Stimulated activated memory B cell treated with anti-CD40 and anti-IgM and Interleukin-4, amounts not matched to agents 10 μg/mL and 1 μg/mL and 100 μg/mL, for 72 hours (primary cell): Measurements from ENCODE around the gene FAM117A.

Experiments
- ATAC-seq: fragments of 150-1000 bp; cut with Tn5 transposase; 2 replicates; pipeline ENCODE4 v1.10.0; 2021
- H3K27ac Mint-ChIP-seq: one replicate; pipeline ENCODE4 v1.8.0; 2022; ENCODE audit warnings: mild to moderate bottlenecking, mixed read lengths
- H3K27me3 Mint-ChIP-seq: one replicate; pipeline ENCODE4 v1.8.0; 2022; ENCODE audit warnings: mixed read lengths
- H3K36me3 Mint-ChIP-seq: one replicate; pipeline ENCODE4 v1.8.0; 2022; ENCODE audit warnings: mixed read lengths
- H3K4me1 Mint-ChIP-seq: one replicate; pipeline ENCODE4 v1.8.0; 2022; ENCODE audit warnings: mixed read lengths
- H3K4me3 Mint-ChIP-seq: one replicate; pipeline ENCODE4 v1.8.0; 2022; ENCODE audit warnings: mild to moderate bottlenecking, moderate library complexity, mixed read lengths
- H3K9me3 Mint-ChIP-seq: one replicate; pipeline ENCODE4 v1.8.0; 2022; ENCODE audit warnings: mixed read lengths

FAM117A gene

DNA sequence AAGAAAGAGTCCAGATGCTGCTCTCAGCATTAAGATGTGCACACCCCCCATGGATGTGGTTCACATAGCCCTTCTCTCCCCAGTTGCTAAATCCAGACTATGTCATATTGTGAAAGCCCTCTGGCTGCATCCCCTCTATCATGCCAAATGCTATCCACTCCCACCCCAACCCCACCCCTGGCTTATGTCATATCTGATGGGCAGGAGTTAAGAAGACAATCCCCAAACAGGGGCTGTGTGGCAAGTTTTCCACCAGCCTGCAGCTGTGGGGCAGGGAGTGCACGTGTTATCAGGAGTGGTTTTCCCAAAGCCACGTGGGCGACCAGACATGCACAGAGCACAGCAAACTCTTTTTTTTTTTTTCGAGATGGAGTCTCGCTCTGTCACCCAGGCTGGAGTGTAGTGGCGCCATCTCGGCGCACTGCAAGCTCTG is 10.0 kb downstream of the FAM117A start:
- Mint-ChIP-seq H3K4me1 (peaks cover 75% of the 10 kb centered on the region), H3K27me3 (no peaks in the 10 kb centered on the region), H3K4me3 (no peak overlapping the region), H3K27ac (peak overlapping the region; percentile 53), H3K9me3 (no peaks in the 10 kb centered on the region), H3K36me3 (peaks cover 7% of the 10 kb centered on the region)
- no peak for ATAC-seq

DNA sequence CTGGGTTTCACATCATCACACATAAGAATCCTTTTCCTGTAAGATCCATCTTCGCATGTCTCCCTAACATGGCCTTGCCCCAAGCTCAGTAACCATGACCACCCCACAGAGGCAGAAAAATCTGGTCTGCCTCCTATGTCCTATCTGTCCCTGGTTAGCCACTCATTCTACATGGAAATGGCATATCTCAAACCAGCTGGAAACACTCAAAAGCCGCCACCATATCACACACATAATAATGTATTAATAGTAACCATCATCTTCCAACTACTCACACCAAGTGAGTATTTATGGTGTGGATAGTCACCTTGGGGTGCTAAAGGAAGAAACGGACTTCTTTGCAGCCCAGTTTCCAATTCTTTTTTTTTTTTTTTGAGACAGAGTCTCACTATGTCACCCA is 11.4 kb downstream of the FAM117A start:
- Mint-ChIP-seq H3K27me3 (no peaks in the 10 kb centered on the region), H3K27ac (peak overlapping the region; percentile 53), H3K9me3 (no peaks in the 10 kb centered on the region), H3K36me3 (peaks cover 12% of the 10 kb centered on the region), H3K4me1 (peaks cover 81% of the 10 kb centered on the region), H3K4me3 (no peak overlapping the region)
- no peak for ATAC-seq

DNA sequence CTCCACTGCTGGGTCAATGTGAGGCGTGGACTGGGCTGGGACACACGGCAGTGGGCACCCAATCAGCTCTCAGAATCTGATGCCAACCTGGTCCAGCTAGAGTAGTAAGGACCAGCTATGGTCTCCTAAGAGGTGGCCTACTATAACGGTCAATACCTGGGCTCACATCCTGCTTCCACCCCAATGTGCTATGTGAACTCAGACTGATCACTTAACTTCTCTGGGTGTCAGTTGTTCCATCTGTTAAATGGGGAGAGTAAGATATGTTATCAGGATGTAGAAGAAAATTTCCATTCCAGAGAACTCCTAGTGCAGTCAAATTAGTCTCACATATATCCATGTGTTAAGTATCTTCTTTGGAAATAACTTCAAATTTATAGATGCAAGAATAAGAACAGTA is 14.2 kb downstream of the FAM117A start:
- ATAC-seq = no peak
- Mint-ChIP-seq H3K27me3 (no peaks in the 10 kb centered on the region), H3K4me1 (peaks cover 84% of the 10 kb centered on the region), H3K9me3 (no peaks in the 10 kb centered on the region), H3K36me3 (peaks cover 15% of the 10 kb centered on the region), H3K27ac (peak overlapping the region; percentile 93), H3K4me3 (no peak overlapping the region)

DNA sequence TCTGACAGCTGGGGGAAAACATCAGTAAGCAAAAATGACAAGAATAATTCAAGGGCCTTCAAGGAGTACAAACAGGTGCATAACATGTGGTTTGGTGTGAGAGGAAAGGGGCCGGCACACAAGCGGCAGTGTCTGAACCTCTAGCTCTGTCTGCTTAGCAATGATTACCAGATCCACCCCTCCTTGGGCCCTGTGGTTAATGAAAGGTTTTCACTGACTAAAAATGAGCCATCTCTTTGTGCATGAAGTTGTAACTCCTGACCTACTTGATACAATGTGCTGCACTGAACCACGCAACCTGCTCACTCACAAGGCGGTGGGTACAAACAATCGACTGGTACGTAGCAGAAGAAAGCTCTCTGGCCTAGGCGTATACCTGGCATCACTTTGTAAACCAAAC is 15.1 kb downstream of the FAM117A start:
- H3K27me3 Mint-ChIP-seq = no peaks in the 10 kb centered on the region
- peak overlapping the region; percentile 93 for H3K27ac Mint-ChIP-seq
- peak overlapping the region; percentile 65 for H3K4me3 Mint-ChIP-seq
- peaks cover 15% of the 10 kb centered on the region for H3K36me3 Mint-ChIP-seq
- ATAC-seq = peak; percentile 90
- H3K4me1 Mint-ChIP-seq = peaks cover 78% of the 10 kb centered on the region
- H3K9me3 Mint-ChIP-seq = no peaks in the 10 kb centered on the region

DNA sequence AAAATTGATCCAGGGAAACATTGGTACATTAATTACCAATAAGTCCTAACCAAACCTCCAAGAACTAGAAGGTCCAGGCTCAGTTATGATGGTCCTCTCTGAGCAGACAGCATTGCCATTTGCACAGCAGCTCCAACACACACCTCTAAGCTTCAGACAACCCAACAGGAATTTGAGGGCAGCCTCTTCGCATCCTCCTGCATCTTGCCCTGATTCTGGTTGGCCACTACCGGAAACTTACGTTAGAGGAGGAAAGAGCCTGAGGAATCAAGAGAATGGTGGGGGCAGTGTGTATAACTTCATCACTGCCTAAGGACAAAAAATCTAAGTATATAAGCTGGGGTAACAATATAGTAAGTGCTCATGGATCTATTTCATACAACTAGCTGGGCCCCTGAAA is 15.7 kb downstream of the FAM117A start:
- peak overlapping the region; percentile 65 for H3K4me3 Mint-ChIP-seq
- no peaks in the 10 kb centered on the region for H3K9me3 Mint-ChIP-seq
- H3K27me3 Mint-ChIP-seq = no peaks in the 10 kb centered on the region
- peak overlapping the region; percentile 93 for H3K27ac Mint-ChIP-seq
- peaks cover 73% of the 10 kb centered on the region for H3K4me1 Mint-ChIP-seq
- peaks cover 15% of the 10 kb centered on the region for H3K36me3 Mint-ChIP-seq
- ATAC-seq = no peak

DNA sequence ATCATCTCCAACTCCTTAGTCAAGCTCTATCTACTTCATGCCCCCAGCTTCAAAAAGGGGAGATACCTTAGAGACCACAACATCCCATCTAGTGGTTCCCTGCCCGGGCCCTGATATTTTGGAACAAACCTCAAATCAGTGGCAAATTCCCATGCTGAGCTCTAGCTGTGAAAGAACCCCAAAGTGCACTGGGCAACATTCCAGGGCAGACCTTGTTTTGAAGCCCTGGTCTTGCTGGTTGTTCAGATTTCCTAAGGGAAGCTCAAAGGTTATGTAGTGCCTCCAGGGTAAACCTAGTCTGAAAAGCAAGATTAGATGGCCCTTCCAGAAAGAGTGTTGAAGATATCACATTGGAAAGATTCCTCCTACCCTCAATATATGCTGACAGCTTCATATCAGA is 16.3 kb downstream of the FAM117A start:
- Mint-ChIP-seq H3K4me3 (peak overlapping the region; percentile 87), H3K4me1 (peaks cover 73% of the 10 kb centered on the region), H3K9me3 (no peaks in the 10 kb centered on the region), H3K27me3 (no peaks in the 10 kb centered on the region), H3K36me3 (peaks cover 15% of the 10 kb centered on the region), H3K27ac (peak overlapping the region; percentile 93)
- ATAC-seq = no peak

DNA sequence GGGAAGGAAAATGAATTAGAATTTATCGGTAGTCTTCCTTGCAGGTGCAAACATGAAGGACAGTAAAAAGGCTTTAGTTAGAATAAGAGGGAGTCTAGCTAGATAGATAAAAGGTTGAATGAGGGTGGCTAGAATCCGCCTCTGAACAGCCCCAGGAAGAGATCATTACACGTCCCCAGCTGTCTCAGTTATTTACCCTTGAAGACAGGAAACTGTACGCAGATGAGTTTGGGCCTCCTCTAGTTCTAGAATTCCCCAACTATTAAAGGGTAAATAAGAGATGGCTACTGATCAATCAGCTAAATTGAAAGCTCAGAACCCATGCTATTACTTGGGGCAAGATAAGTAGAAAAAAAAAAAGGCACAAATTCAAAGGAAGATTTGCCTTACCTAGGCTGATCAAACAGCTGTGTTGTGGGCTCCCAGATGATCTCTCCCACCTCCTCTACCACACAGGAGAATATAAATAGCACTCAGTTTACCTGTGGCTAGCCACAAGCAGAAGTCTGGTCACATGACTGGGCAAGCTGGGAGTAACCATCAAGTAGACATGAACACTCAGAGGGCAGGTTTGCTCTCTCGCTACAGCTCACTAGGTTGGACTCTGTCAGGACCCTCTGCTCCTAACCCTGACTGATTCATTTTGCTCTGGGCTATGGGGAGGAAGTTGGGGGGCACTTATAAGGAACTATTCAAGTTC is 17.0 kb downstream of the FAM117A start:
- ATAC-seq = peak; percentile 82
- Mint-ChIP-seq H3K4me1 (peaks cover 73% of the 10 kb centered on the region), H3K27me3 (no peaks in the 10 kb centered on the region), H3K36me3 (peaks cover 15% of the 10 kb centered on the region), H3K4me3 (peak overlapping the region; percentile 87), H3K9me3 (no peaks in the 10 kb centered on the region), H3K27ac (peak overlapping the region; percentile 93)

DNA sequence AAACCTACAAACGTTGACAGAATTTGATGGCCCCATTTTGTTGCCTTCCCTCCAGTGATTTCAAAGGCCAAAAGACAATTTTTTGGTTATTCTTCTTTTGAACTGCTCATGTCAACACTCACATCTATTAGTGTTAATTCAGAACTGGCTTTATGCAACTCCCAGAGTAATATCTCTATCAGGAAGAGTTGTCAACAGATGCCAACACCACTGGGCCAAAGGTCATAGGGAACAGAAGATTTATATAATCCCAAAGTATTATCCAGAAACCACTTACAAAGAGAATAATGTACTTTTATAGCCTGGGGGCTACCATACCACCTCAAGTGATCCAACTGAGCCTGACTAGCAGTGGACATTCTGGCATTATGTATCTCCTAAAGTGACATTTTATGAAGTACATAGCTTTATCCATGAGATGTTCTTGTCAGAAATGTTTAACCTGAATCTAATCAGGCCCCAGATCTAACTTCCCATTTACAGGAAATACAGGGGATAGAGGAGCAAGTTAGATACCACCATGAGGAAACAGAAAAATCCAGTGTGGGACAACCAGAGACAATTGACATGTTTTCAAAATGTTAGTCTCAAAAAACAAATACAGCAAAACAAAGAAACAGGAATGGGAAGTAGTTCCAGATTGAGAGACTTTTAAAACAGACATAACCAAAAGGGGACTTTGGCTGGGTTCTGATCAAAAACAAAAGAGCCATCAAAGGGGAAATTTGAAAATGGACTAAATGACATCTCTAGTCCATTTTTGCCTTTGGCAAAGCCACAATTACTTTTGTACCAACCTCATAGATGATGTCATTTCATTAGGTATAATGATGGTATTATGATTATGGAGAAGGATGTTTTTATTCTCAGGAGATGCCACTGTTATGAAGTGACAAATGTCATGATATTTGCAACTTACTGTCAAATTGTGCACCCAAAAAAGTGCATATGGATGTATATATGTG is 18.5 kb downstream of the FAM117A start:
- Mint-ChIP-seq H3K9me3 (no peaks in the 10 kb centered on the region), H3K27me3 (no peaks in the 10 kb centered on the region), H3K36me3 (peaks cover 15% of the 10 kb centered on the region), H3K4me3 (peak overlapping the region; percentile 87), H3K27ac (peak overlapping the region; percentile 93), H3K4me1 (peaks cover 86% of the 10 kb centered on the region)
- ATAC-seq = no peak

DNA sequence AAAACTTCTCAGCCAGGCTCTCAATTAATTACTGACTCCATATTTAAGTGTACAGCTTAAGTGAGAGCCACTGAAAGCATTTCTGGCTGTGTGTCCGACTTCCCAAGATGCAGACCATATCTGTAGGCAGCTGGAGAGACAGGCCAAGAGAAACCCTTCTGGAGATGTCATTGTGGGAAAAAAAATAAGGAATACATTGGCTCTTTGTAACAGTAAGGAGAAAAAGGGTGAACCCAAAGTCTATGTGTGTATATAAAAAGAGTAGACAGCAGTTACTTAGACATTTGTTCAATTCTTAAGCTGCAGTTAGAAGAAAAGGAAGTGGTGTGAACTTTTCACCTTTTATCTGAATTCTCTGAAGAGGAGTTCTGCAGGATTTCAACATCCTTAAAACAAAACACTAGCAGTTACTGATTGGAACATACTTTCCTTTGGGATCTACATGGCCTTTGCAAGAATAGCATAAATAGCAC is 21.7 kb downstream of the FAM117A start:
- H3K36me3 Mint-ChIP-seq = peaks cover 16% of the 10 kb centered on the region
- H3K9me3 Mint-ChIP-seq = no peaks in the 10 kb centered on the region
- peak overlapping the region; percentile 97 for H3K27ac Mint-ChIP-seq

DNA sequence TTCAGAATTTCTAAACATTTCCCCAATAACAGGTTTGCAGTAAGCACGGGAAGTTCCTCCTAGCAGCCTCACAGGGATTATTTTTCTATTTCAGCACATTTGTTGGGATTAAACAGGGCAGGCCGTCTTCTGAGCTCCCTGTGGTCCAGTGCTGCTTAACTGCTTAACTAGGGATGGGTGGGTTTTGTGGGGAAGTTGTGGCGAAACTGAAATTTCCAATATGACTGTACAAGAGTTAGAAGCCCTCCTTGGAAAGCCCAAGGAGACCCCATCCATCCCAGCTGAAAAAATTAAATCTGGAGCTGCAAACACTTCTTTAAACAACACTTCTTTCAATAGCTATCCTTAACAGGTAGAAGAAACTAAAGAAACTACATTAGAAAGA is 22.2 kb downstream of the FAM117A start:
- H3K4me1 Mint-ChIP-seq = peaks cover 85% of the 10 kb centered on the region
- no peaks in the 10 kb centered on the region for H3K9me3 Mint-ChIP-seq
- H3K27ac Mint-ChIP-seq = peak overlapping the region; percentile 97
- no peak for ATAC-seq
- peaks cover 21% of the 10 kb centered on the region for H3K36me3 Mint-ChIP-seq
- peak overlapping the region; percentile 83 for H3K4me3 Mint-ChIP-seq
- no peaks in the 10 kb centered on the region for H3K27me3 Mint-ChIP-seq

More for the DNA sequence above, 21.7 kb downstream of the FAM117A start:
- ATAC-seq = no peak
- Mint-ChIP-seq H3K4me1 (peaks cover 85% of the 10 kb centered on the region), H3K27me3 (no peaks in the 10 kb centered on the region), H3K4me3 (peak overlapping the region; percentile 83)

DNA sequence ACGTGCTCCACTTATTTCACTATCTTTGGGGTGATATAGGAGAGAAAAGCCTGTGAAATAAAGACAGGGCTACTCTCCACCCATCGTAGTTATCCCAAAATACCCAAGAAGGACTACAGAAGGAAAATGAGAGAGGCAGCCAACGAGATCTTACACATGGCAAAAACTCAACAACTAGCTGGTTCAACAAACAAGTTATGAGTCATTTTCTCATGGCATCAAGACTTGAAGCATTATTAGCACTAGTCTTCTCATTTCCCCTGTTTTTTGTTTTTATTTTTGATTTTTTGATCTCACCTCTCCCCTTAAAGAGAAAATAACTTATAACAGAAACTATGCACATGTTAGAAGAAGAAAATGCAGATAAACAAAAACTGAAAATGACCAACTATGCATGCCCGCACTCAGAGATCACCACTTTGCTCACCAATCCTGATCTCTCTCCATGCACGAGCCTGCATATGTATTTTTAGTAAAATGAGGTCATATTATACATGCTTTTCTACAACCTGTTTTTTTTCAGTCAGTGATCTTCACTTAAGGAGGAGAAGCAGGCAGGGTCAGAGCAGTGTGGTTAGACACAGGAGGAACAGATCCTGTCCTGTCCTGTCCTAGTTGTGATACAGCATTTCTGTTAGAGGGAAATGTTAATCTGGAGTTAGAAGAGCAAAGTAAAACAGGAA is 22.8 kb downstream of the FAM117A start:
- H3K4me1 Mint-ChIP-seq = peaks cover 85% of the 10 kb centered on the region
- peak; percentile 56 for ATAC-seq

DNA sequence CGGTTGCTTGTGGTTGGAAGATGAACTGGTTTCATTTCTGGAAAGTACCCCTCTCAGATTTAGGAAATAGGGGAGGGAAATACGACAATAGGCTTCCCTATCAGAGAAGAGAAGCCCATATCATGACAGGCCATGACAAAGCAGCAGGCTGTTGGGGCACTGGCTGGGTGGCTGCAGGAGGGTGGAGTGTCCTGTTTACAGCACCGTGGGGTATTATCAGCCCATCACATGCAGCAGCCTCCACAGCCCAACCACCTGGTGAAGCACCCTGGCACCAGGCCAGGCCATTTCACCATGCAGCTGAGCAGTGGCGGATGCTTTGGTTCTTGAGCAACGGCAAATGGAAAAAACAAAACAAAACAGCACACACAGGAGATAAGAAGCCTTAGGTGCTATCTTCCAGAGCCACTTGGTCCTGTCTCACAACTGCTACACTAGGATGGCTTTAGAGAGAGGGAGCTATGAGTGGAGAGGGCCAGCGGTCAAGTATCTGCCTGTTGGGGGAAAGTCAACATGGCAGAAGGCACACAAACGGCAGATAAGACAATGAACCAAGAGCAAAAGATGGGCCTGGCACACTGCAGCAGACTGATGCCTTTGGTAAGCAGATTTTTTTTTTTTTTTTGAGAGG is 24.2 kb downstream of the FAM117A start:
- Mint-ChIP-seq H3K27ac (peak overlapping the region; percentile 97), H3K4me1 (peaks cover 74% of the 10 kb centered on the region), H3K4me3 (peak overlapping the region; percentile 83), H3K36me3 (peaks cover 19% of the 10 kb centered on the region), H3K27me3 (no peaks in the 10 kb centered on the region), H3K9me3 (no peaks in the 10 kb centered on the region)
- ATAC-seq = peak; percentile 99

More for the DNA sequence above, 22.8 kb downstream of the FAM117A start:
- H3K9me3 Mint-ChIP-seq = no peaks in the 10 kb centered on the region
- H3K4me3 Mint-ChIP-seq = peak overlapping the region; percentile 83
- no peaks in the 10 kb centered on the region for H3K27me3 Mint-ChIP-seq
- peak overlapping the region; percentile 97 for H3K27ac Mint-ChIP-seq
- H3K36me3 Mint-ChIP-seq = peaks cover 27% of the 10 kb centered on the region

DNA sequence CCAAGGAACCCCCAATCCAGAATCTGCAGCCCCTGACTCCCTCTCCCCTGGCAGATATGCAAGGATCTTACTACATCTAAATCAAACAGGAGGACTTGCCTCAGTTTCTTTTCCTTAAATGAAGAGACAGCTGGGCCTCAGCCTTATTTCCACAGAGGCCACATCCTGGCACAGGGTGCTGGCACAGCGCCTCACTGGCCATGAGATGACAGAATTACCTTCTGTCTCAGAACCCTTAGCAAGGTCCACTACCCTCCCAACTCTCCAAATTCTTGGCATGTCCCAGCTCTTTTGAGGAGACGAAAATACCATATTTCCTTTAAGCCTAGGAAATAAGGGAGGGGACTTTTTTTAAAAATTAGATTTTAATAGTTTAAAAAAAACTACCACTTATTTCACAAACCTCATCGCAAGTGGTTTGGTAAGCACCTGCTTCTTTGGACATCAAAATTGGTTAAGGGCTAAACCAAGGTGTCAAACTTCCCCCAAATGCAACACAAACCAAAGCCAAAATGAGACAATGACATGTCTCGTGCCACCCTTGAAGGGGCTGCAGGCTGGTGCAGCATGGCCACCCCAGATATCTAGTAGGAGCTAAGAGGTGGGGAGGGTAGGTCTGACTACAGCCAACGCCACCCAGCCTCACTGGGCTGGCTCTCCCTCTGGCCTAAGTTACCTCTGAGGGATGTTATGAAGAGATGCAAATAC is 25.3 kb downstream of the FAM117A start:
- no peaks in the 10 kb centered on the region for H3K9me3 Mint-ChIP-seq
- H3K4me1 Mint-ChIP-seq = peaks cover 77% of the 10 kb centered on the region
- H3K4me3 Mint-ChIP-seq = peak overlapping the region; percentile 83
- peaks cover 22% of the 10 kb centered on the region for H3K36me3 Mint-ChIP-seq
- peak overlapping the region; percentile 97 for H3K27ac Mint-ChIP-seq
- ATAC-seq = no peak
- H3K27me3 Mint-ChIP-seq = no peaks in the 10 kb centered on the region
